Endothelial cell of umbilical vein (primary cell): ENCODE measurements around the gene ZNF485.

ENCODE experiments used
- CTCF ChIP-seq, 2 donors: IDR thresholded peaks; 1 replicate in 1 of 2; 2 replicates in 1 of 2; pipeline ENCODE4 v1.5.1; 2011; ENCODE audit warnings: low read length in 2 of 2, mild to moderate bottlenecking in 2 of 2, moderate library complexity in 2 of 2, control low read depth in 1 of 2, inconsistent platforms in 1 of 2, low read depth in 1 of 2; ENCODE audit not compliant: insufficient read depth in 1 of 2; ENCODE audit errors: extremely low read depth in 1 of 2
- POLR2AphosphoS5 ChIP-seq: IDR thresholded peaks from 2 replicates; pipeline ENCODE4 v1.6.1; 2012; ENCODE audit warnings: low read depth, mild to moderate bottlenecking, control low read depth, low read length, moderate library complexity; ENCODE audit not compliant: insufficient read depth

DNA sequence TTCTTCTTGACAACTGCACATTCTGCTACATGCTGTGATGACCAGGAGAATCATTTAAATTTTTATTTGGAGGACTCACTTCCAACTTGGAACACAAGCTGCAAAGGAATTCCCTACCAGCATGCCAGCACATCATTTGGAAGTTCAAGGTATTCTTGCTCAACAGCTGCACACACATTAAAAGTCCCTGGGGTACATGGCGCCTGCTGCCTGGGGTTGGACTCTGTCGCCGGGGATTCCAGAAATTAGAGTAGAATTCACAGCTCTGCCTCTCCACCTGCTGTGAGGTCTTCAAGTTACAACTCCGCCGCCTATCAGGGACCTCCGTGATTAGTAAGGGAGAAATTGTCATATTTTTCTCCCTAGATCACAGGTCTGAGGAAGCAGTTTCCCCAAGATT, 41.3 kb downstream of the ZNF485 start:
- no peak for TF ChIP-seq POLR2AphosphoS5
- no peak for TF ChIP-seq CTCF (IDR thresholded peaks at IDR 0.05; ENCODE audit: extremely low read depth in 1 of 2, insufficient read depth in 1 of 2, low read depth in 1 of 2, low read length in 2 of 2)
